A549 (cell line): ENCODE results near the gene ZC3H12C. TPM values are rescaled to one million over a fixed set of nuclear protein-coding genes. Genes with fewer than 3 reads are reported as not detected.

Experiments used
- ATAC-seq, 2 experiments: fragments of 200-7000 bp in 1 of 2; fragments of >200 bp in 1 of 2; cut with Nextera tagmentation in 1 of 2; cut with Tn5 transposase in 1 of 2; 3 replicates each; pipeline versions ENCODE4 v1.8.0 to v1.9.1; 2018 to 2020; ENCODE audit warnings: mild to moderate bottlenecking in 1 of 2, moderate library complexity in 1 of 2
- CTCF ChIA-PET: fragments of 300-600 bp; sonication (Branson Sonifier 250); formaldehyde crosslinking; extraction: SDS; loops from one replicate; lab custom pipeline; 2021; ENCODE audit warnings: antibody characterized with exemption, inconsistent platforms; lab: Yijun Ruan, JAX
- POLR2A ChIA-PET: fragments of 350-600 bp; formaldehyde crosslinking; extraction: SDS; loops from one replicate; lab custom pipeline; 2021; ENCODE audit warnings: antibody characterized with exemption, inconsistent platforms; lab: Yijun Ruan, JAX
- DNase-seq, 2 experiments: peaks; one replicate each; pipeline versions ENCODE4 v3.0.0 to v3.0.0-alpha.2; 2011 to 2016; ENCODE audit warnings: low read depth in 1 of 2, low spot score in 1 of 2
- FAIRE-seq: peaks from 2 replicates; lab custom pipeline; 2011; peaks lifted over from hg19 to GRCh38; lab: Jason Lieb, UNC
- H3K27ac ChIP-seq, 2 experiments: fragments of >200 bp; sonication (Bioruptor Twin); formaldehyde crosslinking; 3 replicates each; pipeline ENCODE4 v1.5.1; 2016 to 2017
- H3K4me1 ChIP-seq: fragments of >200 bp; sonication (Bioruptor Twin); formaldehyde crosslinking; 3 replicates; pipeline ENCODE4 v1.6.1; 2016
- H3K4me2 ChIP-seq: fragments of >200 bp; sonication (Bioruptor Twin); formaldehyde crosslinking; 3 replicates; pipeline ENCODE4 v1.6.1; 2016
- H3K4me3 ChIP-seq: fragments of >200 bp; sonication (Bioruptor Twin); formaldehyde crosslinking; 3 replicates; pipeline ENCODE4 v1.5.1; 2016
- H3K9me3 ChIP-seq: fragments of >200 bp; sonication (Bioruptor Twin); formaldehyde crosslinking; 3 replicates; pipeline ENCODE4 v1.6.1; 2016
- BCL3 ChIP-seq: fragments of >200 bp; sonication (Bioruptor Twin); formaldehyde crosslinking; IDR thresholded peaks from 3 replicates; pipeline ENCODE4 v1.6.1; 2016
- CHD2 ChIP-seq: fragments of 150-350 bp; IDR thresholded peaks from 2 replicates; pipeline ENCODE4 v1.6.1; 2014; ENCODE audit warnings: low read length; ENCODE audit not compliant: partially characterized antibody
- EHF ChIP-seq: fragments of 250-450 bp; sonication (Bioruptor Pico); IDR thresholded peaks from 2 replicates; pipeline ENCODE4 v1.5.0; 2020; ENCODE audit warnings: mild to moderate bottlenecking
- ELK1 ChIP-seq: fragments of 150-350 bp; IDR thresholded peaks from 2 replicates; pipeline ENCODE4 v1.6.1; 2014; ENCODE audit warnings: low read depth, mild to moderate bottlenecking, low read length
- ESRRA ChIP-seq: fragments of 150-350 bp; IDR thresholded peaks from 2 replicates; pipeline ENCODE4 v1.6.1; 2014; ENCODE audit warnings: mild to moderate bottlenecking, low read length, borderline replicate concordance
- FOSB ChIP-seq: fragments of 250-450 bp; sonication (Bioruptor Pico); IDR thresholded peaks from 2 replicates; pipeline ENCODE4 v1.5.0; 2020; ENCODE audit warnings: mild to moderate bottlenecking, moderate library complexity
- FOSL2 ChIP-seq, 2 experiments: fragments of 450-650 bp in 1 of 2; fragments of >200 bp in 1 of 2; sonication (Bioruptor Twin) in 1 of 2; formaldehyde crosslinking; IDR thresholded peaks; 2 replicates each; pipeline versions ENCODE4 v1.5.0 to v1.6.1; 2016 to 2020; ENCODE audit warnings: mild to moderate bottlenecking in 1 of 2, moderate library complexity in 1 of 2
- FOXS1 ChIP-seq: fragments of 250-450 bp; sonication (Bioruptor Pico); IDR thresholded peaks from 2 replicates; pipeline ENCODE4 v1.5.0; 2020; ENCODE audit warnings: mild to moderate bottlenecking, moderate library complexity
- GATA3 ChIP-seq: IDR thresholded peaks from 2 replicates; pipeline ENCODE4 v1.6.1; 2012; ENCODE audit warnings: borderline replicate concordance
- HES2 ChIP-seq: fragments of >200 bp; sonication (Bioruptor Twin); formaldehyde crosslinking; IDR thresholded peaks from 2 replicates; pipeline ENCODE4 v1.6.1; 2016
- HEYL ChIP-seq: fragments of 250-450 bp; sonication (Bioruptor Pico); IDR thresholded peaks from 2 replicates; pipeline ENCODE4 v1.8.0; 2021; ENCODE audit warnings: mild to moderate bottlenecking, moderate library complexity
- HMGXB4 ChIP-seq: fragments of 250-450 bp; sonication (Bioruptor Pico); IDR thresholded peaks from 2 replicates; pipeline ENCODE4 v1.5.0; 2021; ENCODE audit warnings: mild to moderate bottlenecking, moderate library complexity, borderline replicate concordance
- HOXA7 ChIP-seq: fragments of 250-450 bp; sonication (Bioruptor Pico); IDR thresholded peaks from 2 replicates; pipeline ENCODE4 v1.5.0; 2020; ENCODE audit warnings: mild to moderate bottlenecking, moderate library complexity
- HOXB13 ChIP-seq: fragments of 250-450 bp; sonication (Bioruptor Pico); IDR thresholded peaks from 2 replicates; pipeline ENCODE4 v1.5.0; 2020; ENCODE audit warnings: low read depth, mild to moderate bottlenecking, moderate library complexity
- JUN ChIP-seq, 2 experiments: fragments of >200 bp; sonication (Bioruptor Twin); formaldehyde crosslinking; IDR thresholded peaks; 2 replicates in 1 of 2; 3 replicates in 1 of 2; pipeline ENCODE4 v1.6.1; 2016 to 2017
- JUNB ChIP-seq: fragments of >200 bp; sonication (Bioruptor Twin); formaldehyde crosslinking; IDR thresholded peaks from 2 replicates; pipeline ENCODE4 v1.6.1; 2016
- KDM1A ChIP-seq: fragments of 200-600 bp; sonication (generic); IDR thresholded peaks from 2 replicates; pipeline ENCODE4 v1.6.1; 2016; ENCODE audit warnings: low read depth, mild to moderate bottlenecking
- KDM5A ChIP-seq: fragments of 200-600 bp; sonication (generic); IDR thresholded peaks from 2 replicates; pipeline ENCODE4 v1.6.1; 2016; ENCODE audit warnings: antibody characterized with exemption, mild to moderate bottlenecking
- PHF8 ChIP-seq: fragments of 200-600 bp; sonication (generic); IDR thresholded peaks from 2 replicates; pipeline ENCODE4 v1.6.1; 2016; ENCODE audit warnings: low read depth, mild to moderate bottlenecking, antibody characterized with exemption, moderate library complexity, borderline replicate concordance
- POLR2A ChIP-seq: IDR thresholded peaks from 2 replicates; pipeline ENCODE4 v1.6.1; 2012; ENCODE audit warnings: mild to moderate bottlenecking, low read length
- POLR2AphosphoS2 ChIP-seq: conservative IDR thresholded peaks from 2 replicates; pipeline ENCODE4 v1.6.1; 2012; ENCODE audit warnings: low read length, improper control_type of control experiment, inconsistent platforms
- RCOR1 ChIP-seq: fragments of 150-350 bp; IDR thresholded peaks from 2 replicates; pipeline ENCODE4 v1.6.1; 2014; ENCODE audit warnings: antibody characterized with exemption, low read length, low read depth
- REST ChIP-seq: fragments of 200-600 bp; sonication (generic); IDR thresholded peaks from 2 replicates; pipeline ENCODE4 v1.6.1; 2016; ENCODE audit warnings: antibody characterized with exemption, mild to moderate bottlenecking, moderate library complexity
- RNF2 ChIP-seq: fragments of 200-600 bp; sonication (generic); IDR thresholded peaks from 2 replicates; pipeline ENCODE4 v1.6.1; 2016; ENCODE audit warnings: low read depth, mild to moderate bottlenecking, antibody characterized with exemption, moderate library complexity, borderline replicate concordance
- SMC3 ChIP-seq: fragments of >200 bp; sonication (Bioruptor Twin); formaldehyde crosslinking; IDR thresholded peaks from 3 replicates; pipeline ENCODE4 v1.6.1; 2018; ENCODE audit warnings: inconsistent platforms
- TFCP2L1 ChIP-seq: fragments of 250-450 bp; sonication (Bioruptor Pico); IDR thresholded peaks from 2 replicates; pipeline ENCODE4 v1.5.0; 2021; ENCODE audit warnings: mild to moderate bottlenecking
- ZFP36 ChIP-seq: fragments of 450-650 bp; IDR thresholded peaks from 2 replicates; pipeline ENCODE4 v1.6.1; 2014; ENCODE audit warnings: borderline replicate concordance; ENCODE audit not compliant: partially characterized antibody
- whole genome bisulfite sequencing: methylation state at CpG from one replicate; pipeline ENCODE4 v1.1.6; 2017; ENCODE audit errors: missing lambda C conversion rate; 5-methylcytosine and 5-hydroxymethylcytosine counted together
- polyA plus RNA-seq, 4 experiments: library from polyadenylated mRNA; depleted of rRNA in 3 of 4; stranded (reverse); fragments of >200 nt; fragmentation: RNase III in 1 of 4; extraction: RNeasy Plus Mini Kit Qiagen cat#74134 plus additional on column Dnase treatment in 1 of 4; gene quantifications; 2 replicates in 3 of 4; 3 replicates in 1 of 4; pipeline ENCODE4 v1.2.3, GENCODE V29; 2011 to 2017

The ZC3H12C gene
- polyA plus RNA-seq, 2 of the 4 experiments (the other 2 are of a cell fraction): 3.1 to 12.4 TPM

GRCh38 chr11:110160437-110160836, 67.2 kb downstream of the ZC3H12C start:
- no peak for FAIRE-seq

GRCh38 chr11:110161061-110161460, 67.9 kb downstream of the ZC3H12C start:
- DNase-seq (no peak), ATAC-seq (no peak), FAIRE-seq (no peak)
- CTCF ChIA-PET: interaction anchor here (1.0 to 1.1 kb wide), 2 partner anchors 16 to 216 kb away, joined by 3 read pairs; no protein-coding TSS in a partner anchor
- H3K9me3 ChIP-seq: no peaks in the 10 kb centered on the region
- WGBS: 91% methylated on average over 9 of the region's 9 CpGs
- POLR2A ChIA-PET: no interaction called here
- no peak overlapping the region for H3K27ac ChIP-seq
- no peak overlapping the region for H3K4me3 ChIP-seq
- H3K4me1 ChIP-seq: peaks cover 9% of the 10 kb centered on the region; the same call in 1 of the 3 replicates
- no peak for TF ChIP-seq ZFP36
- TF ChIP-seq KDM1A: no peak
- TF ChIP-seq BCL3: no peak
- no peak for TF ChIP-seq FOSL2 (IDR thresholded peaks at IDR 0.05)
- no peak for TF ChIP-seq FOSL2 (CRISPR knock-in tag; IDR thresholded peaks at IDR 0.05)
- TF ChIP-seq HOXA7: no peak
- no peak for TF ChIP-seq HES2
- no peak for TF ChIP-seq SMC3
- no peak for TF ChIP-seq JUN (IDR thresholded peaks at IDR 0.05)
- TF ChIP-seq ELK1: no peak
- TF ChIP-seq POLR2AphosphoS2: no peak
- no peak for TF ChIP-seq ESRRA
- TF ChIP-seq POLR2A: no peak
- no peak for TF ChIP-seq RCOR1
- TF ChIP-seq REST: no peak
- no peak overlapping the region for H3K4me2 ChIP-seq

More at GRCh38 chr11:110160437-110160836, 67.2 kb downstream of the ZC3H12C start:
- Histone ChIP-seq H3K4me1 (peaks cover 10% of the 10 kb centered on the region; the same call in 1 of the 3 replicates), H3K4me3 (no peak overlapping the region), H3K9me3 (no peaks in the 10 kb centered on the region), H3K27ac (no peak overlapping the region), H3K4me2 (no peak overlapping the region)
- ATAC-seq: no peak
- no peak for DNase-seq
- no peak for TF ChIP-seq KDM1A
- no peak for TF ChIP-seq PHF8
- TF ChIP-seq FOSB (CRISPR knock-in tag): no peak
- no peak for TF ChIP-seq EHF (CRISPR knock-in tag)
- TF ChIP-seq HMGXB4 (CRISPR knock-in tag): no peak
- no peak for TF ChIP-seq HOXB13
- no peak for TF ChIP-seq JUNB
- no peak for TF ChIP-seq GATA3
- no peak for TF ChIP-seq KDM5A
- TF ChIP-seq CHD2: no peak
- TF ChIP-seq FOXS1 (CRISPR knock-in tag): no peak
- no peak for TF ChIP-seq HEYL (CRISPR knock-in tag)
- TF ChIP-seq TFCP2L1 (CRISPR knock-in tag): no peak
- no peak for TF ChIP-seq RNF2
- TF ChIP-seq FOSL2 (IDR thresholded peaks at IDR 0.05): no peak
- no peak for TF ChIP-seq FOSL2 (CRISPR knock-in tag; IDR thresholded peaks at IDR 0.05)
- CTCF ChIA-PET: interaction anchor here (1.0 kb wide), 1 partner anchor 217 kb away, joined by 3 read pairs; no protein-coding TSS in a partner anchor
- WGBS: 100% methylated on average over 2 of the region's 2 CpGs
- POLR2A ChIA-PET: no interaction called here
